Measurements from ENCODE around the gene AP4M1. TPM values are rescaled to one million over a fixed set of nuclear protein-coding genes. Genes with fewer than 3 reads are reported as not detected.

Gene AP4M1
- total and polyA plus RNA-seq, 4 donors: 3.3 to 5.5 (median 4.8) TPM

DNA sequence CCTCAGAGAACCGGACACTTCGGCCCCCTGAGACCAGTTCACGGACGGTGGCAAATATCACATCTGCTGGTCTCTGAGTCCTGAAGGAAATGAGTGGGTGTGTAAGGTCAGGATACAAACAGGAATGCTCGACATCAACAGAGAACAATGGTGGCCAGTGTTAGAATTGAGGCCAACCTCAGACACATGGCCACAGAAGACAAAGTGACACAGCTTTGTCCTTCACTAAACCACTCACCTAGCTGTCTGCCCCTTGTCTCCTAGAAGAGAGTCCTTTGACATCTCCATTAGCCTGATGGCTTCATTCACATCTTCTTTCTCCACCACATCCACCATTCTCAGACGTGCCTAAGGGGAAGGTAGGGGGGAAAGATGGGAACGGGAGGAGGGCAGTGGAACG lies 8.4 kb upstream of the AP4M1 start (continued):
- no peak for TF ChIP-seq CTCF (IDR thresholded peaks at IDR 0.05; ENCODE audit: low read depth, low read length, missing input control)

- H3K9ac ChIP-seq (ENCODE audit: low read depth in 1 of 2, low read length in 2 of 2): no peak overlapping the region
- 54% methylated on average over 13 of the region's 13 CpGs for WGBS
- peaks cover 4 to 16% (median 9%) of the 10 kb centered on the region in 4 donors for H3K4me1 ChIP-seq (ENCODE audit: control insufficient read depth in 4 of 4, insufficient read depth in 4 of 4, low read length in 3 of 4)
- no peak for TF ChIP-seq EGR1 (IDR thresholded peaks at IDR 0.05; ENCODE audit: low read depth in 2 of 2)
- no peak for TF ChIP-seq HNF4A (conservative IDR thresholded peaks at IDR 0.05)
- no peak for TF ChIP-seq REST (IDR thresholded peaks at IDR 0.05)
- TF ChIP-seq TAF1 (conservative IDR thresholded peaks at IDR 0.05): no peak
- TF ChIP-seq SP1 (IDR thresholded peaks at IDR 0.05): no peak
- TF ChIP-seq HNF4G (IDR thresholded peaks at IDR 0.05): no peak
- no peak for TF ChIP-seq RAD21 (IDR thresholded peaks at IDR 0.05)
- TF ChIP-seq FOXA1 (IDR thresholded peaks at IDR 0.05): no peak
- no peak for TF ChIP-seq YY1 (IDR thresholded peaks at IDR 0.05)
- TF ChIP-seq FOXA2 (IDR thresholded peaks at IDR 0.05): no peak
- TF ChIP-seq, protein P1, sequence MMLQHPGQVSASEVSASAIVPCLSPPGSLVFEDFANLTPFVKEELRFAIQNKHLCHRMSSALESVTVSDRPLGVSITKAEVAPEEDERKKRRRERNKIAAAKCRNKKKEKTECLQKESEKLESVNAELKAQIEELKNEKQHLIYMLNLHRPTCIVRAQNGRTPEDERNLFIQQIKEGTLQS (IDR thresholded peaks at IDR 0.05): no peak
- TF ChIP-seq MAX (IDR thresholded peaks at IDR 0.05): no peak
- H3K36me3 ChIP-seq (ENCODE audit: control insufficient read depth in 4 of 4, insufficient read depth in 3 of 4, low read depth in 1 of 4, low read length in 3 of 4): peaks cover 33 to 79% (median 56%) of the 10 kb centered on the region in 4 donors
- no peak overlapping the region for H3K27ac ChIP-seq (ENCODE audit: low read depth in 1 of 2, low read length in 2 of 2)
- DNase-seq (ENCODE audit: low spot score): no peak
- no peaks in the 10 kb centered on the region for H3K9me3 ChIP-seq (ENCODE audit: control insufficient read depth in 4 of 4, low read length in 3 of 4)
- H3K27me3 ChIP-seq (ENCODE audit: control insufficient read depth in 4 of 4, insufficient read depth in 4 of 4, low read length in 3 of 4): no peaks in the 10 kb centered on the region
- H3K4me3 ChIP-seq (ENCODE audit: low read depth in 1 of 3, low read length in 3 of 3): no peak overlapping the region
Observed at GRCh38 chr7:100093498-100093897, 7.9 kb upstream of the AP4M1 start.

GRCh38 chr7:100093925-100094486 lies 7.4 kb upstream of the AP4M1 start:
- DNase-seq (ENCODE audit: low spot score): no peak
- H3K9me3 ChIP-seq (ENCODE audit: control insufficient read depth in 4 of 4, low read length in 3 of 4): no peaks in the 10 kb centered on the region
- H3K36me3 ChIP-seq (ENCODE audit: control insufficient read depth in 4 of 4, insufficient read depth in 3 of 4, low read depth in 1 of 4, low read length in 3 of 4): peaks cover 34 to 84% (median 60%) of the 10 kb centered on the region in 4 donors
- no peaks in the 10 kb centered on the region for H3K27me3 ChIP-seq (ENCODE audit: control insufficient read depth in 4 of 4, insufficient read depth in 4 of 4, low read length in 3 of 4)
- TF ChIP-seq FOXA2 (IDR thresholded peaks at IDR 0.05) (no peak), HNF4A (conservative IDR thresholded peaks at IDR 0.05) (no peak), JUND (IDR thresholded peaks at IDR 0.05) (no peak), TAF1 (conservative IDR thresholded peaks at IDR 0.05) (no peak), FOXA1 (IDR thresholded peaks at IDR 0.05) (no peak)
- TF ChIP-seq, protein P2, sequence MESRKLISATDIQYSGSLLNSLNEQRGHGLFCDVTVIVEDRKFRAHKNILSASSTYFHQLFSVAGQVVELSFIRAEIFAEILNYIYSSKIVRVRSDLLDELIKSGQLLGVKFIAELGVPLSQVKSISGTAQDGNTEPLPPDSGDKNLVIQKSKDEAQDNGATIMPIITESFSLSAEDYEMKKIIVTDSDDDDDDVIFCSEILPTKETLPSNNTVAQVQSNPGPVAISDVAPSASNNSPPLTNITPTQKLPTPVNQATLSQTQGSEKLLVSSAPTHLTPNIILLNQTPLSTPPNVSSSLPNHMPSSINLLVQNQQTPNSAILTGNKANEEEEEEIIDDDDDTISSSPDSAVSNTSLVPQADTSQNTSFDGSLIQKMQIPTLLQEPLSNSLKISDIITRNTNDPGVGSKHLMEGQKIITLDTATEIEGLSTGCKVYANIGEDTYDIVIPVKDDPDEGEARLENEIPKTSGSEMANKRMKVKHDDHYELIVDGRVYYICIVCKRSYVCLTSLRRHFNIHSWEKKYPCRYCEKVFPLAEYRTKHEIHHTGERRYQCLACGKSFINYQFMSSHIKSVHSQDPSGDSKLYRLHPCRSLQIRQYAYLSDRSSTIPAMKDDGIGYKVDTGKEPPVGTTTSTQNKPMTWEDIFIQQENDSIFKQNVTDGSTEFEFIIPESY (IDR thresholded peaks at IDR 0.05): no peak
- TF ChIP-seq, protein P1 (IDR thresholded peaks at IDR 0.05): no peak
- H3K4me3 ChIP-seq (ENCODE audit: low read depth in 1 of 3, low read length in 3 of 3): no peak overlapping the region
- 86% methylated on average over 16 of the region's 16 CpGs for WGBS
- H3K9ac ChIP-seq (ENCODE audit: low read depth in 1 of 2, low read length in 2 of 2): no peak overlapping the region
- peaks cover 4 to 16% (median 10%) of the 10 kb centered on the region in 4 donors for H3K4me1 ChIP-seq (ENCODE audit: control insufficient read depth in 4 of 4, insufficient read depth in 4 of 4, low read length in 3 of 4)
- no peak overlapping the region for H3K27ac ChIP-seq (ENCODE audit: low read depth in 1 of 2, low read length in 2 of 2)
